Thoracic aorta (tissue), 2 donors: ENCODE results near the gene SCUBE2. TPM values are rescaled to one million over a fixed set of nuclear protein-coding genes. Genes with fewer than 3 reads are reported as not detected.

Experiments
- ATAC-seq: fragments of 150-250 bp; one replicate; pipeline ENCODE4 v1.8.0; 2017; ENCODE audit warnings: low read depth; ENCODE audit not compliant: insufficient number of reproducible peaks, low FRiP score
- DNase-seq: peaks from one replicate; pipeline ENCODE4 v3.0.0-alpha.2; 2020; ENCODE audit warnings: low spot score
- H3K27ac ChIP-seq, 2 donors: fragments of 200-600 bp; sonication (generic); 1 replicate in 1 of 2; 2 replicates in 1 of 2; pipeline ENCODE4 v1.5.1; 2016; ENCODE audit warnings: mild to moderate bottlenecking in 2 of 2, moderate library complexity in 2 of 2
- H3K27me3 ChIP-seq: fragments of 200-600 bp; sonication (generic); replicated peaks from 2 replicates; pipeline ENCODE4 v1.6.0; 2016; ENCODE audit warnings: mild to moderate bottlenecking; ENCODE audit not compliant: insufficient read depth
- H3K36me3 ChIP-seq: fragments of 200-600 bp; sonication (generic); one replicate; pipeline ENCODE4 v1.5.1; 2016
- H3K4me1 ChIP-seq, 2 donors: fragments of 200-600 bp; sonication (generic); 1 replicate in 1 of 2; 2 replicates in 1 of 2; pipeline versions ENCODE4 v1.5.1 to v1.6.0; 2016; ENCODE audit warnings: low read depth in 2 of 2, mild to moderate bottlenecking in 1 of 2; ENCODE audit not compliant: control insufficient read depth in 1 of 2
- H3K4me3 ChIP-seq: fragments of 200-600 bp; sonication (generic); 2 replicates; pipeline ENCODE4 v1.5.1; 2016; ENCODE audit warnings: mild to moderate bottlenecking
- H3K9me3 ChIP-seq: fragments of 200-600 bp; sonication (generic); 2 replicates; pipeline ENCODE4 v1.5.1; 2016
- CTCF ChIP-seq: fragments of 200-600 bp; sonication (generic); IDR thresholded peaks from one replicate; pipeline ENCODE4 v1.5.1; 2019; ENCODE audit warnings: antibody characterized with exemption
- total RNA-seq, 2 donors: library from RNA; depleted of rRNA; stranded (reverse); fragments of >200 nt; gene quantifications; one replicate each; pipeline versions ENCODE4 v1.1.0 to v1.2.3, GENCODE V29; 2016

Gene SCUBE2
- total RNA-seq, 2 donors from 2014 or later, result 1.2 to 3.9 TPM

GRCh38 chr11:9005087-9005486 is 86.3 kb downstream of the SCUBE2 start:
- H3K27ac ChIP-seq, result no peak overlapping the region
- no peaks in the 10 kb centered on the region for H3K9me3 ChIP-seq
- no peaks in the 10 kb centered on the region for H3K27me3 ChIP-seq
- DNase-seq, result no peak
- H3K4me3 ChIP-seq, result no peak overlapping the region
- no peaks in the 10 kb centered on the region for H3K36me3 ChIP-seq
- H3K4me1 ChIP-seq, result peaks cover 6 to 27% of the 10 kb centered on the region in 2 donors
- ATAC-seq, result no peak
- TF ChIP-seq CTCF, result no peak

DNA sequence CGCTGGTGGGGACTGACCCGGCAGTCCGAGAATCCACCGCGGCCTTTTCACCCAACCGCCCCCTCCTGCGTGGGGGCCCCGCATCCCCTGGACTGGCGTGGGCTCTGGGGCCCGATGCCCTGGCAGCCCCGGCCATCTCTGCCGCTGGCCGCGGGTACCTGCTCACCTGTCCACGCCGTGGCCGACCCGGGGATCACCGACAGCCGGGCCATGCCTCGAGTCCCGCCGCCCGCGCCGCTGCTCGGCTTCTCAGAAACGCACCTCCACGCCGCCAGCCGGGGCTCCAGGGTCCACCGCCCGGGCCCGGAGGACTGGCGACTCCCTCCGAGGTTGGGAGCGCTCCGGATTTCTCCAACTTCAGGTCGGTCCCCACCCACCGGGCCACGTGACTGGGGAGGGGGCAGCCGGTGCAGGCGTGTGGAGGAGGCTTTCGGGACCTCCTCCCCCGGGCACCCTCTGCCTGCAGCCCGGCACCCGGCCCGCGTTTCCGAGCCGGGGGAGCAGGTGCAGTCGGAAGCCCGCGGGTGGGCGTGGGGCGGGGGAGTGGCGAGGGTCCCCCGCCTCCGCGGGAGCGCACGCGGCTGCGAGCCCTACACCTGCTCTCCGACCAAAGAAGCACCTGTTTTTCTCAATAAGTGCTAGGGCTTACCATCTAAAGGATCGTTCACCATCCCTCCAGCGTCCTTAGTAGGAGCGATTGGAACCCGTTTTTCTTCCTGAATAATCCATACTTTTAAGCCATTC is 87.0 kb downstream of the SCUBE2 start:
- H3K27ac ChIP-seq, result no peak overlapping the region
- no peak for ATAC-seq
- H3K4me3 ChIP-seq, result peak overlapping the region; percentile 82
- TF ChIP-seq CTCF, result no peak
- H3K36me3 ChIP-seq, result no peaks in the 10 kb centered on the region
- DNase-seq, result no peak
- H3K27me3 ChIP-seq, result no peaks in the 10 kb centered on the region
- peaks cover 6 to 27% of the 10 kb centered on the region in 2 donors for H3K4me1 ChIP-seq
- no peaks in the 10 kb centered on the region for H3K9me3 ChIP-seq

- ATAC-seq (peak; percentile 54), DNase-seq (peak; percentile 30)
- Histone ChIP-seq H3K27me3 (no peaks in the 10 kb centered on the region), H3K4me3 (peak within 1 kb of the TSS; percentile 82), H3K4me1 (peaks cover 6 to 27% of the 10 kb centered on the region in 2 donors), H3K27ac (no peak within 1 kb of the TSS), H3K36me3 (no peaks in the 10 kb centered on the region), H3K9me3 (no peaks in the 10 kb centered on the region)
- no peak for TF ChIP-seq CTCF
These were observed 87.7 kb downstream of the SCUBE2 start, which contains the start of gene NRIP3 for GRCh38 chr11:9003573-9004182. Gene NRIP3 (minus strand): TSS chr11:9004001. CDS start chr11:9003935, 66 bp downstream.

DNA sequence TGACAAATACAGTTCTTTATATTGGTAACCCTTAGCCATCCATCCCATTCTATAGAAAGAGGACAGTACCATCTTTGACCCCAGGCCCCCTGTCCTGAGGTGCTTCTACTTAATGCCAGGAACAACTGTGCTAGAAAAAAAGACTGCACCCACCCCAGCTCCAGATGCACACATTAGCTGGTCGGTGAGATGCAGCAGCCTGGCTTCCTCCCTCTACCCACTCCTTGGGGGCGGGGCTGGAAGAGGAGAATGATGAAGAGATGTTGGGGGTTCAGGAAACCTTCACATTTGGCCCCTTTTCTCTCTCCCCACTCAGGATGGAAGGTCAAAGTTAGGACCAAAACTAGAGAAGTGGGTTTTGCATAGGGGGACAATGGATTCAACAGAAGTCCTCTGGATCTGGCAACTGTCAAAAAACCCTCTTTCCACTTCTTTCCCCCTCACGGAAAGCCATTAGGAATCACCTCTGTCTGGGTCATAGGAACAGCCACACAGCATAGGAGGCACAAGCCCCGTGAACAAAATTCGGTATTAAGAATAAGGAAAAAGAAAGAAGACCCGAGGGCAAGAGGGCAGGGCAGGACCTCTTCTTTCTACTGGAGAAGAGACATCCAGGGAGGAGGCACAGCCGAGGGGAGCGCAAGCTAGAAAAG is 88.4 kb downstream of the SCUBE2 start:
- no peak for TF ChIP-seq CTCF
- Histone ChIP-seq H3K27ac (no peak overlapping the region), H3K27me3 (no peaks in the 10 kb centered on the region), H3K4me1 (peaks cover 6 to 23% of the 10 kb centered on the region in 2 donors), H3K9me3 (no peaks in the 10 kb centered on the region), H3K36me3 (no peaks in the 10 kb centered on the region), H3K4me3 (peak overlapping the region; percentile 82)
- ATAC-seq, result no peak
- DNase-seq, result no peak

GRCh38 chr11:9001736-9002135 is 89.7 kb downstream of the SCUBE2 start:
- DNase-seq (no peak), ATAC-seq (no peak)
- no peak overlapping the region for H3K27ac ChIP-seq
- H3K4me1 ChIP-seq, result peaks cover 6 to 20% of the 10 kb centered on the region in 2 donors
- H3K27me3 ChIP-seq, result no peaks in the 10 kb centered on the region
- no peak for TF ChIP-seq CTCF
- H3K9me3 ChIP-seq, result no peaks in the 10 kb centered on the region
- H3K36me3 ChIP-seq, result no peaks in the 10 kb centered on the region
- H3K4me3 ChIP-seq, result no peak overlapping the region
